HG03571 (cell line): ENCODE measurements around the gene ACSL6.

Source experiments
- ATAC-seq: cut with Tn5 transposase; IDR thresholded peaks from one replicate; pipeline ENCODE4 v1.9.1; 2021; ENCODE audit not compliant: unreplicated experiment

Gene ACSL6

GRCh38 chr5:132017738-132018625 lies 6.5 kb upstream of the ACSL6 start:
- ATAC-seq = no peak

DNA sequence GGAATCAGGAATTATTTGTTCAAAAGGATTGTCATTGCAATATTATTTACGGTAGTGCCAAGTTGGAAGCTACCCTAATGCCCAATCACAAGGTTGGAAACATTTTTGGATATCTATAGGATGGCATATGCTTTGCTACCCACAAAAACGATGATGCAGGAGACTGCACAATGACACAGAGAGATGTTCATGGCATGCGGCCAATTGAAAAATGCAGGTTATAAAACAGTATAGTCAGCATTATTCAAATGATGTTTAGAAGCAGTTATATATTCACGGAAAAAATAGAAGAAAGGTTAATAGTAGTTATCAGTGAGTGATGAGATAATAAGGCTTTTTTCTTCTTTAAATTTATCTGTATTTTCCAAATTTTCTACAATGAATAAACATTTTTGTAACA lies 5.9 kb upstream of the ACSL6 start:
- ATAC-seq = no peak

DNA sequence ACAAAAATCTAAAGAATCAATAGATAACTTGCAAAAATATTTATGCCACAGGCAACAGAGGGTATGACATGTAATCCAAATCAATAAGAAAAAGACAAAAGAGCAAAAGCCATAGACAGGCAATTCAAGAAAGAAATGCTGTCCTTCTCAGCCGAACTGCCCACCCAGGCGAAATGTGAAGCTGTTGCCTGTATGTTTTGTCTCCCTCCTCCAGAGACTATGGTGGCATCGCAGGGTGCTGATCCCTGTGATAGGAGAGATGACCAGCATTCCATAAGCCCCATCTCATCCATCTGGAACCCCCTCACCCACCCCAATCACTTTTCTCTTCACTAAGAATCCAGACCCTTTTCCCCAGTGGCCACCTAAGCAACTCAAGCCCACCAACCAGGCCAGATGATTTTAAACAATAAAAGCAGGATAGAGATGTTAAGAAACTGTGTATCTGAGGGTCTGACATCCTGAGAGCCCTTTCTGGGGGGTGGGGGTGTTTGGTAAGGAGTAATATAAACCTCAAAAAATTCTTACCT lies 5.3 kb upstream of the ACSL6 start:
- no peak for ATAC-seq

GRCh38 chr5:132013711-132014110 lies 2.3 kb upstream of the ACSL6 start:
- no peak for ATAC-seq

- ATAC-seq = no peak
These were observed 1.7 kb upstream of the ACSL6 start for GRCh38 chr5:132013006-132013689.

DNA sequence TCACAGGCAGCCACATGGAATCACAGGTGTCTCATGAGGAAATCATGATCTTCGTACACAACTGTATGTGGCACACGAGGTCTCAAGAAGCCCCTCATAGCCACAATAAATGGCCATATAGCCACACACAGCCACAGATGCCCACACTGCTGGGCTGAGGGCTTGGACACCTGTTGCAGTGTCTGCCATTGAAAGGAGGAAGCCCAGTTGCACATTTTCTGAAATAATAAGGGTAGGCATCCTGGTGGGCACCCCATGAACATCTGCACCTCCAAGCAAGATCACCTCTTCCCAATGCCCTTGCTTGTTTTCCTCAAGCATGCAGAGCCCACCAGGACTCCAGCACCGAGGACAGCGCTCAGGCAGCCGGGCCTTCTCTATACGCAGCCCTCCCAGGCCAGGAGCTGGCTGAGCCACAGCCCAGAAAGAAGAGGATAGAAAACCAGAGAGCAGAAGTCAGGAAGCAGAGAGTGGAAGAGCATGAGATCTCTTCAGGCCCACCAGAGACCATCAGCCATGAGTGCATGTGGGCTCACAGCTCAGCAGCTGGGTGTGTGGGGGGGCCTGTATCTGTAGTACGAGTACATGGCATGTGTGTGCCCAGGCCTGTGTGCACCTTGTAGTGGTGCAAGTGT lies 1.0 kb upstream of the ACSL6 start:
- no peak for ATAC-seq

GRCh38 chr5:132010989-132011621 lies 353 bp downstream of the ACSL6 start:
- ATAC-seq = no peak

DNA sequence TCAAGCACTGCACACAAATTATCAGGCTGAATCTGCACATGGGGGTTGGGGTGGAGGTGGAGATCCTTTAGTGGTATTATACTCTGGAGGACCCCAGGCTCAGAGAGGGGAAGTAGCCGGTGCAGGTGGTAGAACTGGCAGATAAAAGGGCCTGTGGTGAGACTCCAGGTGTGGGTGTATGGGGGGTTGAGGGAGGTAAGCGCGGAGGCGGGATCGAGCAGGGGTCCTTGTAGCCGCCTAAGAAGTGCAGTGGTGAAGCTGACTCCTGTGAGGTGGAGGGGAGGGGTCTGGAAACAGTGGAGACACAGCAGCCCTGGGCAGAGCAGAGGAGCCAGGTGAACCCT lies 841 bp downstream of the ACSL6 start:
- no peak for ATAC-seq

DNA sequence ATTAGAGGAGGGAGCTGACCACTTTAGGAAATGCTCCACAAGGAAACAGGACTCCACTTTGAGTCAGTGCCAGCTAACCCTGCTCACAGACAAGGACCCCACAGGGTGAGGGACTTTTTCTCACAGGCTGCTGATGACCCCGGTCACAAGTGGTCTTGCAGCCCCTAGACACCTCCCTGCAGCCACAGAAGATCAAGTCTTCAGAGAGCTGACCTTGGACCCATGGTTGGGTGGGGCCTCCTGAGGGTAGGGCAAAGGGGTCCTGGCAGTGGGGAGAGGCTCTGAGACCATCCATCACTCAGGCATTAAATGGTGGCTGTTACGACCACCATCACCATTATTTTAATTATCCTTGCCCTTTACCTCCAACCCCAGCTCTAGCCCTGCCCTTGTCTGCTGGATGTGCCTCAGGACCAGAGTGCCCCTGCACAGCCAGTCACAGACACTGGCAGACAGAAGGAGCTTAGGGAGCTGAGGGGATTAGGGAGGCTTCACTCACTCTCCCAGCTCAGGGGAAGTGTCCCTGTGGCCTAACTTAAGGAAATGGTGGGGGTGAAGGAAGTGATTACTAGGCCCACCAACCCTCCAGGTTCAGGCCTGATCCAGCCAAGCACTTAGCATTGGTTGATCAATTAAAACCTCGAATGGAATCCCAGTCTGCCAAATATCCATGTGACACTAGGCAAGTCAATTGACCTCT lies 1.6 kb downstream of the ACSL6 start:
- ATAC-seq = no peak

DNA sequence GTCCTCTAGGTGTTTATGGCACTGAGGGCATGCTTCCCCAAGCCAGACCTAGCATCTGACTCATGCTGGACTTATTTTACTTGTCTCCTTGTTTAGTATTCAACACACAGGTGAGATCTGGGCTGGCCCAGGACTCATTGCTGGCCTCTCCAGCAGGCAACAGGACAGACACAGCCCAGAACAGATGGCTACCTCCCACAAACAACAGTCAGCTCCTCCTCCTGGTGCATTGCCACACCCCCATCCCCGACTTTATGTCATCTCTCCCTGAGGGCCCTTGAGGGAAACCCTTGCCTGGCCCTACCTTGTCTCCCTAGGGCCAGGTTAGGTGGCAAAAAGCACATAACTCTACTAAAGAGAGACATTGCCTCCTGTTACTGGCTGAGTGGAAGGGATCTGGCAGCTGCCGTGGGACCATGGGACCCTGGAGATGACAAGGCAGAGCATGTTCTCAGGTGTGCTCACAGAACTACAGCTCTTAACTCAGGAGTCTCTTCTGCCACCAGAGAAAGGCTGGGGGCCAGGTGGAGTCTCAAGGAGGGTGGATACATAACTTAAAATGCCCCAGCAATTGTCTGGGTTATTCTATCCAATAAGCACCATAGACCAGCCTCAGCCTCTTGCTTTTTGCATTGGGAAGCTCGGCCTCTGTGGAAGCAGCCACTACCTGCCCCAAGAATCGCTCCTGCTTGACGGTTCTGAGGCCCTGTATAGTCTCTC lies 2.3 kb downstream of the ACSL6 start:
- ATAC-seq = no peak

- no peak for ATAC-seq
These were observed 3.3 kb downstream of the ACSL6 start for GRCh38 chr5:132008163-132008473.

DNA sequence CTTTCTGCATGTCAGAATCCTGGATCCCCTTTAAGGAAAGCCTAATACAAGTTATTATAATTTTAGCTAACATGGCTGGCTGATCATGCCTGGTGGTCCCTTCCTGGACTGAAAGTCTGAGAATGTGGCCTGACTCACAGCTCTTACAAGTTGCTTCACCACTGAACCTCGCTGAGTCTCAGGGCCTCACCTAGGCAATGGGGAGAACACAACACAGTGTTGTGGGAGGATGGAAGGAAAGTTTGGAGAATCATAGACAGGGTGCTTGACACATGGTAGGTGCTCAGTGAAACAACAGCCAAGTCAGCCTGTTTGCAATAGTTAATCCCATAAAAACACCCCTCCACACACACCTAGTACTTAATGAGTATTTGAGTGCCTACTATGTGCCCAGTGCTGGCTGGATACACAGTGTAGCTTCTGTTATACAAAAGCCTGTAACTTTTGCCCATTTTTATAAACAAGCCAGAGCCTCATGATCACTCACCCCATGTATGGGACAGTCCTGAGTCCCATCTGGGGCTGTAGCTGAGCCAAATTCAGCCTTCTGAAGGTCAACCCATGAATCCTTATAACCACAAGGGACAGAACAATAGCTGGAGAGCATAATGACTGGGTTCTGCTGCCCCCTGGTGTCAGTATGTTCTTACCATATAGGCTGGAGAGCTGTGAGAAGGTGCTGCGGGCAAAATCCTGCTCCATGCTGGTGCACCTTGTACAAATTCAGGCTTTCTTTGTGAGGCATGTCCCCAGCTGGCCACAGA lies 3.9 kb downstream of the ACSL6 start:
- ATAC-seq = peak; percentile 54

GRCh38 chr5:132006331-132007120 lies 4.9 kb downstream of the ACSL6 start:
- no peak for ATAC-seq

GRCh38 chr5:132005591-132005990 lies 5.9 kb downstream of the ACSL6 start:
- ATAC-seq = no peak

DNA sequence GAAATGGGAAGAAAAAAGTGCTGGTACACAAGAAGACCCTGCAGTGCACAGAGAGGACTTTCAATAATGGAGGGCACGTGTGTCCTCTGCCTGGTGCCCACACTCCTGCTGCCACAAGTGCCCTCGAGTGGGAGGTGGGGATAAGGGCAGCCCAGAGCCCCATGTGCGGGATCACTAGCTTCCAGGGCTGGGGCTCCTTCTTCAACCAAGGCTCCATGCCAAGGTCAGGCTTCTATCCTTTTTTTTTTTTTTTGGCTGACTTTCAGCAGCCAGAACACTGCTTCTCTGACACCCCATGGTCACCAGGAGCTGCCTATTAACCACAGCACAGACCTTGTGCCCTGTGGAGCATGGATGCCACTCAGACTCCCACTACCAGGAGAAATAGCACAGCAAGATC lies 7.5 kb downstream of the ACSL6 start:
- no peak for ATAC-seq

DNA sequence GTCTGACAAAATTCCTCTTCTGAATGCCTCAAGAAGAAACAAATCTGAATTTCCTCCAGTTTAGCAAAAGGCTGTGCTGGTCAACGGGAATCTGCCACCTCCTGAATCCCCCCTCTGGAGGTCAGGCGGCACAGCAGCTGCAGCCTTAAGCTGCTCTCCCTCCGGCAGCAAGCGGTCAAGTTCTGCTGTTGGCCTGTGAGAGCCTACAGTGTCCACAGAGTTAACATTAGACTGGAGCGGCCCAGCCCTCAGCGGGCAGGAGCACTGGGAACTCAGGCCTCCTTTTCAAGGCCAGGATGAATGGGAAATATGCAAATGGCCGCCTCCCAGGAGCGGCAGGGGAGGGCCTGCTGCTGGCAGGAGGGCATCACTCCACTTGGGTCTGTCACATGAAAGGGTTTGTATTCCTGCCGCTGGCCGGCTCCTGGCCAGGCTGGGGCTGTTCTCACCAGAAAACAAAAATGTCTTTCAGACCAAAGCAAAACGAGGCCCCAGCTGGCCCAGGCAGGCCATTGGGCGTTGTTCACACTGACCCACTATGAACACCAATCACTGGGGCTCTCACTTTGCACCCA lies 8.2 kb downstream of the ACSL6 start:
- ATAC-seq = no peak

GRCh38 chr5:132002757-132003156 lies 8.7 kb downstream of the ACSL6 start:
- no peak for ATAC-seq
